Pulmonary artery endothelial cell (primary cell): ENCODE measurements around the gene MTHFD1. TPM values are rescaled to one million over a fixed set of nuclear protein-coding genes. Genes with fewer than 3 reads are reported as not detected.

Source experiments
- DNase-seq: peaks from one replicate; pipeline ENCODE4 v3.0.0-alpha.2; 2011; ENCODE audit warnings: low read depth, low spot score
- total RNA-seq: library from RNA; depleted of rRNA; stranded (reverse); fragments of >200 nt; gene quantifications from 2 replicates; pipeline ENCODE4 v1.2.3, GENCODE V29; 2014

The MTHFD1 gene
- total RNA-seq, 1 donor from 2014 or later: 64.4 TPM

DNA sequence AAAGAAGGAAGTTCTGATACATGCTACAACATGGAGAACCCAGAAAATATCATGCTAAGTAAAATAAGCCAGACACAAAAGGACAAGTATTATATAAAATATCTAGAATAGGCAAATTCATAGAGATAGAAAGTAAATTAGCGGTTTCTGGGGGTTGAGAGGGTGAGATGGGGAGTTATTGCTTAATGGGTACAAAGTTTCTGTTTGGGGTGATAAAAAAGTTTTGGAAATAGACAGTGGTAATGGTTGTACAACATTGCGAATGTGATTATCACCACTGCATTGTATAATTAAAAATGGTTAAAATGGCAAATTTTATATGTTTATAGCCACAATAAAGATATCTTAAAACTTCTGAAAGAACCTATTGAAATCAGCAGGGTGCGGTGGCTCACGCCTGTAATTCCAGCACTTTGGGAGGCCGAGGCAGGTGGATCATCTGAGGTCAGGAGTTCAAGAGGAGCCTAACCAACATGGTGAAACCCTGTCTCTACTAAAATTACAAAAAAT is 100.5 kb downstream of the MTHFD1 start:
- no peak for DNase-seq

DNA sequence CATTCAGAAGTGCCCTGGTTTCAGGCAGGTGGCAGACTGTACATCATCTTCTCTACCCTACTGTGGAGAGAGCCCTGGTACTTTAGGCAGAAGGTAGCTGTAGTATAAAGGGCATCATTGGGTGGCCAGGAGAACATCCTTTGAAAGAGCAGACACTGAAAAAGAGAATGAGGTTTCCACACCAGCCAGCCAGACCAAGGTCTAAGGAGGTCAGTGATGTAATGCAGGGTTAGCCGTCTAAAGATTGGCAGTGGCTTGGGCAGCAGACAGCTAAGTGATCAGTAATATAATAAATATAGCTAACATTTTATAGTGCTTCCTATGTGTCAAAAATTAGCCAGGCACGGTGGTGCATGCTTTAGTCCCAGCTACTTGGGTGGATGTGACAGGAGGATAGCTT is 103.5 kb downstream of the MTHFD1 start:
- no peak for DNase-seq

DNA sequence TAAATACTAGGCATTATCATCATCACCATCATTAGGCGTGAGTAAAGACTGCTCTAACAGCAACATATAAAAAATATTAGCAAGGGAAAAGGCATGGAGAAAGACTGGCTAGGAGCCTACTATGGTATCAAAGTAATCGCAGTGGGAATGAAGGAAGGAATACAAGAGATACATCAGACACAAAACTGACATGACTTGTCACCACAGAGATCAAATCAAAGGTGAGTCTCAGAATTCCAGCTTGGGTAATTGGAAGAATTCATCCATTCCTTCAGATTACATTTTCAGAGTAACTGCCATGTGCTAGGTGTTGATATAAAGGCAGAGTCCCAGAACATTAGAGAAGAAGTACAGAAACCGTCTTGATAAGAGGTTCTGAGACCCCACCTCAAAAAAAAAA is 105.3 kb downstream of the MTHFD1 start:
- no peak for DNase-seq

DNA sequence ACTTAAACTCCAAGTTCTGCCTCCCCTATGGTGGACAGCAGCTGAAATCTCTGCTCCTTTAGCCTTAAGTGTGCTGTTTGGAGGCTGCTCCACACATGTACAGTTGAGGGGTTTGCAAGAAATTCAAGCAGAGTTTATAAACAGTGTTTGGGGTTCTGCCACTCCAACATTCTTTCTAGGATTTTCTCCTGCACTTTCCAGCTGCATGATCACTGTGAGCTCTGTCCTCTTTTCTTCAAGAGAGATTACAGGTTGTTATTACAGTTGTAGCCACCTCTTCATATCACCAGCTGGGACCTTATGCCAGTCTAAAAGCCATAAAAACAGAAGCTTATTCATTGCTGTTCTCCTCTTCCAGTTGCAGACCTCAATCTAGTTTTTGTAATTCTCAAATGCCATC is 107.1 kb downstream of the MTHFD1 start:
- DNase-seq: no peak

DNA sequence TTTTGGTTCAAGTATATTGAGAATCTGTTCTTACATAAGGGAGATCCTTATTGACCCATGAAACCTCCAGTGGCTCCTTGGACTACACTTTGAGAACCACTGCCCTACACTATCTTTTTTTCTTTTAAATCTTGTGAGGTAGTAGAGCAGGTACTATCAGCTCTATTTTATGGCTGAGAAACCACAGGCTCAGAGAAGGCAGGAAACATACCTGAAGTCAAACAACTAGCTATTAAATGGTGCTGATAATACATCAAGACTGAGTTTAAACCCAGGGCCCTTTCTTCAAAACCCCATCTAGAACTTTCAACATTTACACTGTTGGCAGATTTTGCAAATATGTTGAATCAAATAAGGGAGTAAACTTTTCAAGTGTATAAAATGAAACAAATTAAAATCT is 108.6 kb downstream of the MTHFD1 start:
- DNase-seq: no peak

DNA sequence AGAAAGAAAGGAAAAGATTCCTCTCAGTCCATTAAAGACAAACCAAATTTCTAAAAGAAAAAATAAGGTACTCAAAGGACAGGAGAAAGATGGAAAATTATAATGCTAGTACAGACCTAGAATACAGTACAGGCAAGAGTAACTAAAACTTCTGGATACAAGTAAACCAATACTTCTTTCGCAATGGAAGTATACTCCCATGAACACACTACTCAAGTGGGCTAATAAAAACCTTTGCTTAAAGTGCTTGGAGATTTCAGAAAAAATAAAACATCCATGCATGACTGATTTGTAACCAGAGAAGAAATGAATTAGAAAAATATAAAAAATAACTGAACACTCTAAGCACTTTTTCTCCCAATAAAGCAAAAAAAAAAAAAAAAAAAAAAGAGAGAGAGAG is 111.9 kb downstream of the MTHFD1 start:
- no peak for DNase-seq

DNA sequence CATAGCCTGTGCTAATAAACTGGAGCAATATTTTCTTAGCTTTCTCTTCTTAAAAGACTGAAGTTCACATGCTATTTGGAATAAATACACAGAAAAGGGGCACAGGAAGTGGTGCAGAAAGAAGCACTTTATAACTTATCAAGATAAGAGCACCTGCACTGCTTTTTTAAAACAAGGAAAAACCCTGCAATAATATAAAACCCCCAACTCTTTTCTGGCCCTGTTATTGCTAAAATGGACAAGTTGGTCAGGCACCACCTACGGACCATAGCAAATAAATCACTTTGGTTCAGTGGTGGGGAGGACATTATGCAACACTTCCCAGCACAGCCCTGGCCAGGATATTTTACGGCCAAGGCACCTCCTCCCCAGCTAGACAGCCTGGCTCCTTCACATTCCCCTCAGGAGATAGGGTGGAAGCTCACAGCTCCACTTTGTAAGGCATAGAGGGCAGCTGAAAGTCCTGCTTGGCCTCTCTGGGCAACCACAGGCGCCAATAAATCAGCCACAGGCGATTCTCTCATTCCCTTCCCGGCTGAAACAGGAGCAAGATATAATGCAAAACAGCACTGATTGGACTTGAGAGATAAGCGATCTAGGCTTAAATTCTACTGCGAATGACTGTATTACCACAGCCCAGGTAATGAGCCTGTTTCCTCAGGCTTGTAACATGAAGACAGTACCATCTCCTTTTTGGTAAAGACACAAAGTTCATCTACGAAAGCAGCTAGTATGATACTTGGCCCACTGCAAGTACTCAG is 113.4 kb downstream of the MTHFD1 start:
- no peak for DNase-seq

DNA sequence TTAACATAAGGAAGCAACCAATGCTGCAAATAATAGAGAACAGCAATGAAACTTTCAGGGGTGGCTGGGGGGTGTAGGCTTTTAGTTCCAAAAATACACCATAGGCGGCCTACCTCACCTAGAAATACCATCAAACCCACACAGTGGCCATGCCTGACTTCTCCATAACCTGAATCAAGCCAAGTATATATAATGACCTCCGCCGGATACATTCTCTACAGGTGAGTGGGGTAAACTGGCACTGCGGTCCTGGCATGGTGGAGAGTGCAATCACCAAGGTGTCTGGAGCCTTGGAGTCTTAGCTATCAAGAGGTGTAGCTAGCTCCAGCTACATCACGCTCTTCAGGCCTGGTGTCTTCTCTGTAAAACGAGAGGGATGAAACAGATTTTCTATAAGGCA is 114.3 kb downstream of the MTHFD1 start:
- DNase-seq: no peak

DNA sequence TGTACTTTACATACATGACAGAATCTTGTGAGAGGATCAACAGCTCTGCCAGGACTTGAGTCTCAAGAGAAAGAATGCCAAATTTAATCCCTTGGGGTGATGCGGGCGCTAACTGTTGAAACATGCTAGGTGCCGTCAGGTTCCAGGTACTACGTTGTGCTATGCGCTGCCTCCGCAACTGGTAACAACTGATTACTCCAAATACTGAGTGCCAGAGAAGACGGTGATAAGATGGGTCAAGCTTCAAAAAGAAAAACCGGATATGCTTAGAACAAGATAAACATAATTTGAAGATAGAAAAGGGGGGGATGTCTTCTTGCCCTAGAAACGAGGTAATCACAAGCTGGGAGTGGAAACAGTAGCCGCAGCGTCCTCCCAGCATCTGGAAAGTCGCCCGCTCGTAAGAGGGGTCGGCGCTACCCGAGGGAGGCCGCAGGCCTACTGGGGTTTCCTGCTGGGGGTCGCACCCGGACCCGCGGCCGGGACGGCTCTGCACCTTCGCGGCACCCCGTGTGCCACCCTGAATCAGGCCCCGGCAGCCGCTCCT is 114.8 kb downstream of the MTHFD1 start:
- no peak for DNase-seq

DNA sequence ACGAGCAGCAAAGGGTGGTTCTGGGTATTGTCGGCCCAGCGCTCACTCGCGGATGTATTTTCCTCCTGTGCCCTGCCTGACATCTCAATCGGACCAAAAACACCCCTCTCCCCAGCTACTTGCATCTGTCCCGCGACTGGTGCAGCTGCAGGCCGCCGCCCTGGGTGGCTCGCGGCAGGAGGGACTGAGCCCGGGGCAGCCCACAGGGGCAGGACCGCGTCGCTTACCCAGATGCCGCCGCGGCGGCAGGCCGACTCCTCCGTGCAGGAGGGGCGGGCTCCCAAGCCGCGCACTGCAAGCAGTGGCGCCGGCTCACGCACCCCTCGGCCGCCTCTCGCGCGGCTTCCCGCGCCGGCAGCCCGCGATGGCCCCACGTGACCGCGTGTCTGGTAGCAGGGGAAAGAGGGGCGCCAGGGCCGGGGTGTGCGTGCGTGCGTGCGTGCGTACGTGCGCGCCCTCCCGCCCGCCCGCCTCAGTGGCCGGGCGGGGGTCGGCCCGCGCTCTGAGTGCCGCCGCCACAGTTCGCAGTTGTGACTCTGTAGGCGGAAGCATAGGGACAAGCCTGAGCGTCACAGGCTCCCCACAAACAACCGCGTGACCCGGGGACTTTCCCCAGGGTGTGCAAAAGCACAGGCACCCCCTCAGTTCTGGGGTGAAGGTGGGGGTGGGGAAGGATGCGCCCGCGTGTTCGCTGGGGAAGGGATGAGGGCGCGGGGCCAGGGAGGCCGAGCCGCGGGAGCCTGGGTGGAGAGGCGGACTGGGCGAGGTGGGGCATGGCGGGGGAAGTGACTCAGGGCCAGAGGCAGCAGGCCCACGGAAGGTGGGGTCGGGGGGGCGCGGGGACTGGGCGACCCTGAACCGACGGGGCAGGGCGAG is 115.5 kb downstream of the MTHFD1 start, which contains the start of gene ZBTB25:
ZBTB25 (minus strand) TSS at position 405 of the 876 bp plus-strand sequence. CDS start 13,305 bp downstream, outside the sequence.
- peak; percentile 82 for DNase-seq

DNA sequence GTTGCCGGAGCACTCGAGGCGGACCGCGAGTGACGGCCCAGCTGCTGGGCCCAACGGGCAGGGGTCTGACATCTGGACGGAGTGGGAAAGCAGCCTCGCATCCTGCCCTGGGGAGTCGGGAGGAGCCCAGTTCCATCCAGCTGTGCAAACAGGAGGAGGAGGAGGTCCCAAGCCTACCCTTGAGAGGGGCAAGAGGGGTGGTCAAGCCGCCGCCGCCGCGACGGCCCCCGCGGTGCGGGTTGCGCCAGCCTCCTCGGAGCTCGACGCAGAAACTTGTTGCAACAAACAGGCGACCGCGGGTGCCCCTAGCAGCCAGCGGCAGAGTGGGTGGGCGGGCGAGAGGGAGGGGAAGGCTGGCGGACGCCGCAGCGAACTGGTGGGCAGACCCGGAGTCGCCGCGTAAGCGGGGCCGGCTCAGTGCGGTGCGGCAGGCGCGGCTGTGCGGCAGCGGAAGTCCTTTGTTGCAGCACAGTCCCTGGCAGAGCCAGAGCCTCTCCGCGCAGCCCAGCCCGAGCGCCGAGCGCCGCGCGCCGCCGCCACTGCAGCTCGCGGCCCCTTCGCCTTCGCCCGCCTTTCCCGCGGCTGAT is 116.2 kb downstream of the MTHFD1 start, which contains the start of gene ZBTB1:
ZBTB1 (plus strand) TSS at position 461 of the 587 bp plus-strand sequence. CDS start 16,735 bp downstream, outside the sequence.
- peak; percentile 62 for DNase-seq

DNA sequence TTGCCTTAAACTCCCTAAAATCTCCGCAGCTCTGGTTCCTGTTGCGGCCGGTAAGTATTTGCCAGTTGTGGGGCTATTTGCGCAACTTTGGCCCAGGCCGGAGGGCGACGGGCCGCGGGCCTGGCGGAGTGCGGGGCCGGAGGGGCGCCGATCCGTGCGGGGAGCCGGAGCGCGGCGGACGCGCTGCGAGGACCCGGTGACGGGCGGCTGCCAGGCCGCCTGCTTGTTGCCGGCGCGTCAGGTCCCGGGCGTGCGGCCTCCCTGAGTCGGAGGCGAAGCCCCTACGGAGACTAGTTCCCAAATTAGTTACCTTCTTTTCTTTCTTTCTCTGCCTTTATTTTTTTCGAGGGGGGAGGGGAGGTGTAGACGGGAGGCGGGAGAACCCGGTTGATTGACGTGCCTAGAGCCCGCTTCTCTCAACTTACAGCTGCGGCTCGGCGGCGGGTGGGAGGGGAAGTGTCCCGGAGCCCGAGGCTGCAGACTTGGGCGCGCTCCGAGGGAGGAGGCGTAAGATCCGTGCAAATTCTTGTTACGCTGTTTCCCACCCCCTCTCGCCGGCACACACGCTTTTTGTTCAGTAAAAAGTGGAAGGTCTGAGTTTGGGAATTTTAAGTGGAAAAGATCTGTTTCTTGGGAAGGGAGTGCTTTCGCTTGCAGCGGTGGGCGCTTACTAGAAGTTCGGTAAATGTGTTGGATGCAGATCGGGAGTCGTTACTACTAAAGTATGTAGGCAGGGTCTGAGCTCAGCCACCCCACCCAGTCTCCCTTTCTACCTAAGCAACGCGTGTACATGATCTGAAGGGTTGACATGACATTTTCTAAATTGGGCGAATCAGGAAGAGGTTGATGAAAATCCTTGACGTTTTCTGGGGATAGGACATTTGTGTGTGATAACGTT is 117.0 kb downstream of the MTHFD1 start:
- peak; percentile 53 for DNase-seq

DNA sequence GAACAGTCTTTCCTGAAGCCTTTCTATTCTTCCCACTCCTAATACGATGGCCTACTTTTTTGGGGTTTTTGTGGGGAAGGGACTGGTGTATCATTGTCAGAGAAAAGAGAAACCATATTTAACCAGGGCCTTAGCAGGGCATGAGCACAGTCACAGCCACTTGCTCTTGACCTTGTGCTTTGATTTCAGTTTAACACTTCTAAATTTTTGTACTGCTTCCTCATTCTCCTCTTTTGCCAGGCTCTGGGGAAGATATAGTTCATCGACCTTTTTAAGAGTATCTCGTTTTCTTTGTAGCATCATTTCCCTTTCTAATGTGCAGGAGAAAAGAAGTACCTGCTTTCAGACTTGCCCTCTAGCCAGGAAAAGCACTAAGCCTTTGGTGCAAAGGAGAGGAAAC is 118.6 kb downstream of the MTHFD1 start:
- DNase-seq: no peak

DNA sequence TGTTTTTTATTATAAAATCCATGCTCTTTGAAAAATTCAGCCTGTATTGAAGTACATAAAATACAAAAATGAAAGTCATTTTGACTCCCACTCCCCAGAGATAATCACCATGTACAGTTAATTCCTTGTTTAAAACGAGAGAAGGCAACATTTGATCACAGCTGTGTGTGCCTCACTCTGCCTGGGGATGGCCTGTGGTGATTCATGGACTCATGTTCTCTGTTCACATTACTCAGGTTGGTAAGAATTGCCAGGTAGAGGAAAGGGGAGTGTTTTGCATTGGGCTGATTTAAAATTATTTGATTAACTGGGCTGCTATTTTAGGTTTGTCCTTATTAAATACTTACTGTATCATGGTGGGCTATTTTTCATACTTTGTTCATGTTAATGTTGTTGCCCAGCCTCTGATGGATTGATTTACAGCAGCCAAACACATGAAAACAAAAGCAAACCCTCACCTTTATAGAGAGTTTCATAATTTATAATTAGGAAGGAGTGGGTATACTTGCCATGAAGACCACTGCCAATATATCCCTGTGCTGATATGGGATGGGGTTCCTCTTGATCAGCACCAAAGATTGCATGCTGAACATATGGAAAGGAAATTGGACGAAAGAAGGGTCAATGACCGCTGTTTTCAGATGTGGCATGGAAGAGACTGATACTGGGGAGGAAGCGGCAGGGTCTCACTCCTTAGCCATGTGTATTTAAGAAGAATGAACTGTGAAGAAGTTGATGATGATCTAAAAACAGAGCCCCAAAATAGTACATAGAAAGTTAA is 119.4 kb downstream of the MTHFD1 start:
- DNase-seq: no peak

DNA sequence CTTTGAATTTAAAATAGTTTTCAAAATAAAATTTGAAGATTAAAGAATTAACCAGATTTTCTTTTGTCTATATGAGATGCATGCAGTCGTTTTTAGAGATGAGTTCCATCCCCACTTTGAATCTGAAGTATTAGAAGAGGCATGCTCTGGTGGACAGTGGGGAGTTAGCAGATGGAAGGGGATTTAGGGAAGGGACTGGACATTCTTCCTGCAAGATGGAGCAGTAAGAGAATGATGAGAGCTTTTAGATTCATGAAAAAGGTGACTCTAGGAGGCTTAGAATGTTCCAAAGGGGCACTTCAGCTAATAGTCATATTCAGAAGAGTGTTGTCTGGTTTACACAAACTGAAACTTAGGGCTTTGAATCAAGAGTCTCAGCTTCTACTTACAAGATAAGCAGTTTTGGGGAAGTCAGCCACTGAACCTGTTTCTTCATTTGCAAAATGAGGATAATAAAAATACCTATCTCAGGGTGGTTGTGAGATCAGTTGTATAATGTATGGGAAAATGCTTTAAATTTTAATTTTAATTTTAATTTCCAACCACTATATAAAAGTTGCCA is 120.1 kb downstream of the MTHFD1 start:
- no peak for DNase-seq

DNA sequence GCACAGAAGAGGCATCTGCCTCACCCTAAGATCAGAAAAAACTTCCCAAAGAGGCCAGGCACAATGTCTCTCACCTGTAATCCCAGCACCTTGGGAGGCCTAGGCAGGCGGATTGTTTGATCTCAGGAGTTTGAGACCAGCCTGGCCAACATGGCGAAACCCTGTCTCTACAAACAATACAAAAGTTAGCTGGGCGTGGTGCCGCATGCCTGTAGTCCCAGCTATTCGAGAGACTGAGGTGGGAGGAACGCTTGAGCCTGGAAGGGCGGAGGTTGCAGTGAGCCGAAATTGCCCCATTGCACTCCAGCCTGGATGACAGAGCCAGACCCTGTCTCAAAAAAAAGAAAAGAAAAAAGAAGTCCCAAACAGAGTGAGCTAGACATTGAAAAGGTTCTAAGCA is 120.9 kb downstream of the MTHFD1 start:
- DNase-seq: no peak
